ENCODE results near the gene SUN5. TPM values are rescaled to one million over a fixed set of nuclear protein-coding genes. Genes with fewer than 3 reads are reported as not detected.

SUN5 gene
- total and polyA plus RNA-seq, 2 of the 8 experiments (the other 6 are each of a cell fraction or from before 2014, with no cell fraction given): not detected

DNA sequence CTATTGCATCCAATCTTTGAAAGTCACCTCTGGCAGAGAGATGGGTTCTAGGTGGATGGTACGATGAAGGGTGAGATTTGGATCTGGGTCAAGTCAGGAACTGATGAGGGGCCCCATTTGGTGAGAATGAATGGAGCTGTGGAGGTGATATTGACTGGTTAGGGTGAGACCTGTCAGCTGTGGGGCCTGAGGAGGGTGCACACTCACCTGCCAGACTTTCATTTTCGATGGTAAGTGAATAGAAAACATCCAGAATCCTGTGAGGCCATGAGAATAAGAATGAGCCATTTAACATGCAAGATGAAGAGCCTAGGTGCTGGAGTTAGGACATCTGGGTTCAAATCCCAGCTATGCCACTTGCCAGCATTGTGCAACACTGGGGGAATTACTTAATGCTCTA, 6.8 kb downstream of the SUN5 start (continued):
- TF ChIP-seq CHD7 (IDR thresholded peaks at IDR 0.05; ENCODE audit: insufficient replicate concordance, low read length): no peak
- TF ChIP-seq EP300 (IDR thresholded peaks at IDR 0.05; ENCODE audit: borderline replicate concordance in 1 of 2, low read depth in 2 of 2, low read length in 2 of 2): no peak
- no peak for TF ChIP-seq HDAC6 (IDR thresholded peaks at IDR 0.05; ENCODE audit: low read depth, low read length)
- TF ChIP-seq, protein P1, sequence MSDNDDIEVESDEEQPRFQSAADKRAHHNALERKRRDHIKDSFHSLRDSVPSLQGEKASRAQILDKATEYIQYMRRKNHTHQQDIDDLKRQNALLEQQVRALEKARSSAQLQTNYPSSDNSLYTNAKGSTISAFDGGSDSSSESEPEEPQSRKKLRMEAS (IDR thresholded peaks at IDR 0.05): no peak
- TF ChIP-seq SIX5 (IDR thresholded peaks at IDR 0.05; ENCODE audit: low read depth, low read length): no peak
- no peak for TF ChIP-seq NRF1 (IDR thresholded peaks at IDR 0.05; ENCODE audit: low read depth, low read length)
- TF ChIP-seq, protein P2, sequence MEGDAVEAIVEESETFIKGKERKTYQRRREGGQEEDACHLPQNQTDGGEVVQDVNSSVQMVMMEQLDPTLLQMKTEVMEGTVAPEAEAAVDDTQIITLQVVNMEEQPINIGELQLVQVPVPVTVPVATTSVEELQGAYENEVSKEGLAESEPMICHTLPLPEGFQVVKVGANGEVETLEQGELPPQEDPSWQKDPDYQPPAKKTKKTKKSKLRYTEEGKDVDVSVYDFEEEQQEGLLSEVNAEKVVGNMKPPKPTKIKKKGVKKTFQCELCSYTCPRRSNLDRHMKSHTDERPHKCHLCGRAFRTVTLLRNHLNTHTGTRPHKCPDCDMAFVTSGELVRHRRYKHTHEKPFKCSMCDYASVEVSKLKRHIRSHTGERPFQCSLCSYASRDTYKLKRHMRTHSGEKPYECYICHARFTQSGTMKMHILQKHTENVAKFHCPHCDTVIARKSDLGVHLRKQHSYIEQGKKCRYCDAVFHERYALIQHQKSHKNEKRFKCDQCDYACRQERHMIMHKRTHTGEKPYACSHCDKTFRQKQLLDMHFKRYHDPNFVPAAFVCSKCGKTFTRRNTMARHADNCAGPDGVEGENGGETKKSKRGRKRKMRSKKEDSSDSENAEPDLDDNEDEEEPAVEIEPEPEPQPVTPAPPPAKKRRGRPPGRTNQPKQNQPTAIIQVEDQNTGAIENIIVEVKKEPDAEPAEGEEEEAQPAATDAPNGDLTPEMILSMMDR (IDR thresholded peaks at IDR 0.05; ENCODE audit: control extremely low read depth in 1 of 3, insufficient read depth in 1 of 3, low read depth in 1 of 3, low read length in 3 of 3): no peak
- TF ChIP-seq JUN (IDR thresholded peaks at IDR 0.05; ENCODE audit: low read depth, low read length): no peak
- TF ChIP-seq CEBPB (IDR thresholded peaks at IDR 0.05; ENCODE audit: low read depth, low read length): no peak
- TF ChIP-seq CREB1 (IDR thresholded peaks at IDR 0.05): no peak
